ENCODE results near the gene CHRNB2. TPM values are rescaled to one million over a fixed set of nuclear protein-coding genes. Genes with fewer than 3 reads are reported as not detected.

The CHRNB2 gene
- total RNA-seq, 2 experiments from 2014 or later: not detected

GRCh38 chr1:154548028-154548427, 19.6 kb upstream of the CHRNB2 start:
- ATAC-seq: no peak
- CTCF ChIA-PET: interaction anchor here (1.7 to 3.8 kb wide), 4 partner anchors 7 to 195 kb away, joined by 4 to 127 read pairs (median 23); no protein-coding TSS in a partner anchor

GRCh38 chr1:154549202-154549770, 18.3 kb upstream of the CHRNB2 start:
- Mint-ChIP-seq H3K9me3 (no peaks in the 10 kb centered on the region), H3K4me1 (ENCODE audit: low read depth) (peaks cover 12% of the 10 kb centered on the region), H3K27me3 (no peaks in the 10 kb centered on the region), H3K36me3 (ENCODE audit: low read depth) (peaks cover 33% of the 10 kb centered on the region), H3K4me3 (no peak overlapping the region), H3K27ac (peak overlapping the region; percentile 7)
- ChIA-PET CTCF (interaction anchor here (7.1 kb wide), 1 partner anchor 69 kb away, joined by 53 read pairs; no protein-coding TSS in a partner anchor), POLR2A (interaction anchor here (0.6 kb wide), 1 partner anchor 316 kb away, joined by 3 read pairs; no protein-coding TSS in a partner anchor)
- DNase-seq: no peak
- intact Hi-C loops (cut with micrococcal nuclease): no loop called here
- no peak for ATAC-seq
- TF ChIP-seq CTCF (IDR thresholded peaks at IDR 0.05): no peak

More at GRCh38 chr1:154548028-154548427, 19.6 kb upstream of the CHRNB2 start:
- TF ChIP-seq CTCF (IDR thresholded peaks at IDR 0.05): no peak
- DNase-seq: no peak
- Mint-ChIP-seq H3K4me1 (ENCODE audit: low read depth) (peaks cover 12% of the 10 kb centered on the region), H3K4me3 (no peak overlapping the region), H3K36me3 (ENCODE audit: low read depth) (peaks cover 23% of the 10 kb centered on the region), H3K27me3 (no peaks in the 10 kb centered on the region), H3K9me3 (no peaks in the 10 kb centered on the region), H3K27ac (no peak overlapping the region)
- POLR2A ChIA-PET: no interaction called here
- intact Hi-C loops (cut with micrococcal nuclease): no loop called here

- H3K36me3 Mint-ChIP-seq (ENCODE audit: low read depth): peaks cover 40% of the 10 kb centered on the region
These were observed 17.5 kb upstream of the CHRNB2 start for GRCh38 chr1:154550070-154550469.

DNA sequence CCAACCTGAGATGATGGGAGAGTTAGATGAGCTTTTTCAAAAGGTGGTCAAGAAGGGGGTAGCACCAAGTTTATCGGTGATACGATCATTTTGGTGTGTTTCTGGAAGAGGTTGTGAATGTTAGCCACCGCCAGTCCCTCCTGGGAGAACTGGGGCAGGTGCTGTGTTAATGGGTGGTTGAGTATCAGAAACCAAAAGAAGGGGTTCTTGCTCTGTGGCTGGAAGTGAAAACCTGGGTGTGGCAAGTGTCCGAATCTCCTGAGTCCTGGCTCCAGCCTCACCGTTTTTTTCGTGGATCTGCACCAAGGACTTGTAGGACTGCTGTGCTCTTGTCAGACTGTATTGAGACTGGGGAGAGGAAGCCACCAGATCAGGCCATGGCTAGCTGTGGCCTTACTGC, 16.9 kb upstream of the CHRNB2 start:
- DNase-seq (no peak), ATAC-seq (no peak)
- H3K4me1 Mint-ChIP-seq (ENCODE audit: low read depth): peaks cover 12% of the 10 kb centered on the region
- TF ChIP-seq CTCF (IDR thresholded peaks at IDR 0.05): no peak
- no peaks in the 10 kb centered on the region for H3K9me3 Mint-ChIP-seq
- CTCF ChIA-PET: interaction anchor here (0.9 to 7.1 kb wide), 2 partner anchors 9 to 71 kb away, joined by 3 to 53 read pairs; no protein-coding TSS in a partner anchor
- H3K27ac Mint-ChIP-seq: no peak overlapping the region
- POLR2A ChIA-PET: interaction anchor here (0.7 kb wide), 1 partner anchor 13 kb away, joined by 3 read pairs; no protein-coding TSS in a partner anchor
- intact Hi-C loops (cut with micrococcal nuclease): no loop called here
- H3K4me3 Mint-ChIP-seq: no peak overlapping the region
- peaks cover 45% of the 10 kb centered on the region for H3K36me3 Mint-ChIP-seq (ENCODE audit: low read depth)
- H3K27me3 Mint-ChIP-seq: no peaks in the 10 kb centered on the region

More at GRCh38 chr1:154550070-154550469, 17.5 kb upstream of the CHRNB2 start:
- Mint-ChIP-seq H3K27ac (no peak overlapping the region), H3K9me3 (no peaks in the 10 kb centered on the region), H3K27me3 (no peaks in the 10 kb centered on the region), H3K4me3 (no peak overlapping the region), H3K4me1 (ENCODE audit: low read depth) (peaks cover 12% of the 10 kb centered on the region)
- intact Hi-C loops (cut with micrococcal nuclease): no loop called here
- POLR2A ChIA-PET: no interaction called here
- TF ChIP-seq CTCF (IDR thresholded peaks at IDR 0.05): no peak
- ATAC-seq (no peak), DNase-seq (no peak)
- CTCF ChIA-PET: interaction anchor here (7.1 kb wide), 1 partner anchor 70 kb away, joined by 53 read pairs; no protein-coding TSS in a partner anchor

DNA sequence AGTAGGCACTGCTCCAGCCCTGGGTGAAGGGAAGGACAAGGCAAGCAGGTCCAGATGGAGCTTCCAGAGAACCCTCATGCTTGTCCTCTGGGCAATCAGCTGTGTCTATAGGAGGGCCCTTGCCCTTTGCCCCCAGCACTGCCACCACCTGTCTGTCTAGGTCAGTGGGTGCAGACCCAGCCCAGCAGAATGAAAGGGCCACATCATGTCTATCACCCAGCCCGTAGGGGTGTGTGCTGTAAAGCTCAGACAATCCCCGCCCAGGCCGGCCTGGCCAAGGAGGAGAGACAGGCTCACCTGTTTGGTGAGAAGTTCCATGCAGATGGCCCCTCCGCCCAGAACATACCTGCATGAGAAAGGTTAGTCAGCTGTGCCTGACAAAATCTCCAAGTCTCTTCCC, 16.1 kb upstream of the CHRNB2 start:
- DNase-seq (no peak), ATAC-seq (no peak)
- no peaks in the 10 kb centered on the region for H3K9me3 Mint-ChIP-seq
- peaks cover 50% of the 10 kb centered on the region for H3K36me3 Mint-ChIP-seq (ENCODE audit: low read depth)
- no peak overlapping the region for H3K4me3 Mint-ChIP-seq
- no peak overlapping the region for H3K27ac Mint-ChIP-seq
- CTCF ChIA-PET: interaction anchor here (0.9 to 7.1 kb wide), 2 partner anchors 9 to 71 kb away, joined by 3 to 53 read pairs; no protein-coding TSS in a partner anchor
- H3K27me3 Mint-ChIP-seq: no peaks in the 10 kb centered on the region
- no peak for TF ChIP-seq CTCF (IDR thresholded peaks at IDR 0.05)
- H3K4me1 Mint-ChIP-seq (ENCODE audit: low read depth): peaks cover 20% of the 10 kb centered on the region
- POLR2A ChIA-PET: no interaction called here
- intact Hi-C loops (cut with micrococcal nuclease): no loop called here

Data from activated CD8-positive, alpha-beta T cell treated with anti-CD3 and anti-CD28 coated beads for 36 hours (primary cell).